HEK293T (cell line): ENCODE results near the gene MUC12.
"Not testable (repeated sequence)": the region's sequence is repeated elsewhere in the genome, so short reads cannot be mapped to it uniquely, and the experiment has no call there.

Experiments
- BHLHE40 ChIP-seq: fragments of 450-650 bp; IDR thresholded peaks from 2 replicates; pipeline ENCODE4 v1.6.1; 2016; ENCODE audit warnings: mild to moderate bottlenecking, moderate library complexity, borderline replicate concordance
- SP1 ChIP-seq: fragments of 450-650 bp; IDR thresholded peaks from 2 replicates; pipeline ENCODE4 v1.6.1; 2017
- SUZ12 ChIP-seq: fragments of 450-650 bp; IDR thresholded peaks from 2 replicates; pipeline ENCODE4 v1.6.1; 2016; ENCODE audit warnings: mild to moderate bottlenecking
- TARDBP ChIP-seq: fragments of 450-650 bp; IDR thresholded peaks from 2 replicates; pipeline ENCODE4 v1.6.1; 2016
- ZNF384 ChIP-seq: fragments of 450-650 bp; IDR thresholded peaks from 2 replicates; pipeline ENCODE4 v1.6.1; 2016

GRCh38 chr7:101000025-101000424 is 30.7 kb downstream of the MUC12 start:
- not testable (repeated sequence) for TF ChIP-seq TARDBP, SUZ12, SP1, ZNF384, BHLHE40
